Urinary bladder (tissue), 4 donors: ENCODE results near the gene S100A5. TPM values are rescaled to one million over a fixed set of nuclear protein-coding genes. Genes with fewer than 3 reads are reported as not detected.

ENCODE experiments used
- DNase-seq: peaks from one replicate; pipeline ENCODE4 v3.0.0-alpha.2; 2015; ENCODE audit errors: extremely low spot score
- H3K27ac ChIP-seq: one replicate; pipeline ENCODE4 v1.5.1; 2013; ENCODE audit warnings: low read depth, mild to moderate bottlenecking, moderate library complexity
- H3K36me3 ChIP-seq: one replicate; pipeline ENCODE4 v1.6.1; 2013; ENCODE audit warnings: mild to moderate bottlenecking, moderate library complexity; ENCODE audit not compliant: insufficient read depth
- H3K4me1 ChIP-seq: one replicate; pipeline ENCODE4 v1.6.1; 2013; ENCODE audit warnings: mild to moderate bottlenecking, moderate library complexity; ENCODE audit not compliant: insufficient read depth
- H3K4me3 ChIP-seq: one replicate; pipeline ENCODE4 v1.5.1; 2013; ENCODE audit warnings: low read depth, low read length
- WGBS: extraction: QIAGEN DNeasy Blood & Tissue Kit; methylation state at CpG from one replicate; pipeline ENCODE4 v1.1.7; 2013; 5-methylcytosine and 5-hydroxymethylcytosine counted together
- polyA plus RNA-seq: library from polyadenylated mRNA; stranded (reverse); fragments of 200-250 nt; gene quantifications from one replicate; pipeline ENCODE4 v1.2.3, GENCODE V29; 2013
- total RNA-seq: library from RNA; depleted of rRNA; stranded (reverse); fragments of >200 nt; gene quantifications from one replicate; pipeline ENCODE4 v1.2.3, GENCODE V29; 2014
- donor health status: healthy with polysubstance abuse.
- donor health status: healthy.

S100A5 gene
- total and polyA plus RNA-seq, 2 donors: 0.42 TPM; not detected in 1

GRCh38 chr1:153487707-153488106 is 53.0 kb downstream of the S100A5 start:
- Histone ChIP-seq H3K36me3 (no peaks in the 10 kb centered on the region), H3K27ac (no peak overlapping the region), H3K4me3 (no peak overlapping the region), H3K4me1 (no peaks in the 10 kb centered on the region)
- 97% methylated on average over 2 of the region's 2 CpGs for WGBS
- DNase-seq: no peak

Other genes starting within 250 kb of the S100A5 start
- not detected for gene PGLYRP3, start 228.0 kb downstream of the S100A5 start, total RNA-seq
- not detected for gene PGLYRP3, start 228.0 kb downstream of the S100A5 start, polyA plus RNA-seq
- not detected for gene PGLYRP4, start 192.1 kb downstream of the S100A5 start, total RNA-seq
- 0.10 TPM for gene PGLYRP4, start 192.1 kb downstream of the S100A5 start, polyA plus RNA-seq
- 77.5 TPM for gene S100A9, start 183.1 kb downstream of the S100A5 start, total RNA-seq
- gene S100A9, start 183.1 kb downstream of the S100A5 start, polyA plus RNA-seq: 471 TPM
- gene S100A12, start 165.3 kb downstream of the S100A5 start, total RNA-seq: 5.6 TPM
- gene S100A12, start 165.3 kb downstream of the S100A5 start, polyA plus RNA-seq: 4.3 TPM
- gene S100A8, start 149.9 kb downstream of the S100A5 start, total RNA-seq: 16.5 TPM
- gene S100A8, start 149.9 kb downstream of the S100A5 start, polyA plus RNA-seq: 128 TPM
- gene S100A7A, start 124.4 kb downstream of the S100A5 start, total RNA-seq: not detected
- gene S100A7A, start 124.4 kb downstream of the S100A5 start, polyA plus RNA-seq: not detected
- not detected for gene S100A7, start 80.3 kb downstream of the S100A5 start, total RNA-seq
- not detected for gene S100A7, start 80.3 kb downstream of the S100A5 start, polyA plus RNA-seq
- 322 TPM for gene S100A6, start 4.9 kb downstream of the S100A5 start, total RNA-seq
- 1,706 TPM for gene S100A6, start 4.9 kb downstream of the S100A5 start, polyA plus RNA-seq
- 113 TPM for gene S100A4, start 4.9 kb upstream of the S100A5 start, total RNA-seq
- gene S100A4, start 4.9 kb upstream of the S100A5 start, polyA plus RNA-seq: 440 TPM
- gene S100A3, start 8.3 kb upstream of the S100A5 start, total RNA-seq: not detected
- 5.2 TPM for gene S100A3, start 8.3 kb upstream of the S100A5 start, polyA plus RNA-seq
- 26.2 TPM for gene S100A2, start 24.9 kb upstream of the S100A5 start, total RNA-seq
- gene S100A2, start 24.9 kb upstream of the S100A5 start, polyA plus RNA-seq: 91.2 TPM
- gene S100A16, start 72.2 kb upstream of the S100A5 start, total RNA-seq: 51.3 TPM
- 83.8 TPM for gene S100A16, start 72.2 kb upstream of the S100A5 start, polyA plus RNA-seq
- gene S100A14, start 75.4 kb upstream of the S100A5 start, total RNA-seq: 8.1 TPM
- 7.1 TPM for gene S100A14, start 75.4 kb upstream of the S100A5 start, polyA plus RNA-seq
- 35.6 TPM for gene S100A13, start 86.6 kb upstream of the S100A5 start, total RNA-seq
- gene S100A13, start 86.6 kb upstream of the S100A5 start, polyA plus RNA-seq: 193 TPM
- not detected for gene S100A1, start 87.5 kb upstream of the S100A5 start, total RNA-seq
- gene S100A1, start 87.5 kb upstream of the S100A5 start, polyA plus RNA-seq: 3.0 TPM
- 53.8 TPM for gene CHTOP, start 93.1 kb upstream of the S100A5 start, total RNA-seq
- 63.9 TPM for gene CHTOP, start 93.1 kb upstream of the S100A5 start, polyA plus RNA-seq
- gene SNAPIN, start 117.8 kb upstream of the S100A5 start, total RNA-seq: 36.9 TPM
- gene SNAPIN, start 117.8 kb upstream of the S100A5 start, polyA plus RNA-seq: 55.9 TPM
- 132 TPM for gene ILF2, start 130.1 kb upstream of the S100A5 start, total RNA-seq
- 77.2 TPM for gene ILF2, start 130.1 kb upstream of the S100A5 start, polyA plus RNA-seq
- 9.5 TPM for gene NPR1, start 137.8 kb upstream of the S100A5 start, total RNA-seq
- gene NPR1, start 137.8 kb upstream of the S100A5 start, polyA plus RNA-seq: 31.6 TPM
- 44.0 TPM for gene INTS3, start 187.1 kb upstream of the S100A5 start, total RNA-seq
- gene INTS3, start 187.1 kb upstream of the S100A5 start, polyA plus RNA-seq: 35.9 TPM
- 20.7 TPM for gene SLC27A3, start 234.5 kb upstream of the S100A5 start, total RNA-seq
- gene SLC27A3, start 234.5 kb upstream of the S100A5 start, polyA plus RNA-seq: 41.0 TPM